ENCODE results near the gene PZP.

Gene PZP

GRCh38 chr12:9127936-9128663, 80.1 kb downstream of the PZP start:
- H3K4me3 Mint-ChIP-seq, result no peak overlapping the region
- H3K27ac Mint-ChIP-seq, result no peak overlapping the region
- H3K27me3 Mint-ChIP-seq, result peaks cover 1% of the 10 kb centered on the region
- peaks cover 8% of the 10 kb centered on the region for H3K9me3 Mint-ChIP-seq
- intact Hi-C loops (cut with micrococcal nuclease), result no loop called here
- H3K4me1 Mint-ChIP-seq (ENCODE audit: low read depth), result no peaks in the 10 kb centered on the region
- no peaks in the 10 kb centered on the region for H3K36me3 Mint-ChIP-seq (ENCODE audit: low read depth)

DNA sequence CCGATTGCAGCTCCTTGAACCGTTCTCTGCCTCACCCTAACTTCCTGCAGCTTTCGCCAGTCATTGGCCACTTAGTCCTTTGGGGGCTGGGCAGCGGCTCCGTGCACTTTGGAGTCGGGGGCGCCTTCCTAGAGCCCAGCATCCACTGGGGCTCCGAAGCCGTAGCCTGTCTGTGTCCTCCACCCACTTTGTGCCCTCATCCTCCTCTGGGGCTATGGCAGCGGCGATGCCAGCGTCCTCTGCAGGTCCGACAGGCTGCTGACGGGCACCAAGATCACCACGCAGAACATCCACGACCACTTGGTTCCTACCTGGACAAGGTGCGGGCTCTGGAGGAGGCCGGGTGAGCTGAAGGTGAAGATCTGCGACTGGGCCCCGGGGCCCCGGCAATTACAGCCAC, 80.7 kb downstream of the PZP start:
- H3K4me3 Mint-ChIP-seq, result no peak overlapping the region
- H3K27ac Mint-ChIP-seq, result no peak overlapping the region
- peaks cover 8% of the 10 kb centered on the region for H3K9me3 Mint-ChIP-seq
- H3K36me3 Mint-ChIP-seq (ENCODE audit: low read depth), result no peaks in the 10 kb centered on the region
- peaks cover 1% of the 10 kb centered on the region for H3K27me3 Mint-ChIP-seq
- intact Hi-C loops (cut with micrococcal nuclease), result no loop called here
- H3K4me1 Mint-ChIP-seq (ENCODE audit: low read depth), result no peaks in the 10 kb centered on the region

DNA sequence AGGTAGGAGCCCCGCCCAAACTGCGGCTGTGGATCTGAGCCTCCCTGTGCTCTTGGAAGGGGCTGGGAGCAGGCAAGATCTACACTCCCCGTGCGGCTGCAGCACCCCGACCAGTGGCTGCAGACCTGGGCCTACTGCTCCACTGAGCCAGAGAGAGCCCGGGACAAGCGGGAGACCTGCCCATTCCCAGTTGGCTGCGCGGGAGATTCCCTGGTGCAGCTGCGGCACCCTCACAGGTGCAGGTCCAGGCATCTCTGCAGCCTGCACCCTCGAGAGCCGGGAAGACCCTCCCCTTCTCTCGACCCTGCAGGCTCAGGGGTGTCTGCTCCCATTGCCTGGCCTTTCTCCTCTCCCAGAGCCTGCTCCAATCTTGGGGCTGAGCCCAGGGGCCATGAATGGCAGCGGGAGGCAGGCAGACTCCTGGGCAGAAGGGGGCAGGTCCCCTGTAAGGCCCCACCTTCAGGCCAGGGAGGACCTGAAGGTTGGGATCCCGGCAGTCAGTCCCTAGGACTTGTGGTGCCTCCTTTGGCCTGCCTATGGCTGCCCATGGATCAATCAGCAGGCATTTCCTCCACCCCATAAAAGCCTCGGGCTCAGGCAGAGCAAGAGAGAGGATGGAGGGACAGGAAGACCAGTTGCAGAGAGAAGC, 83.7 kb downstream of the PZP start:
- Mint-ChIP-seq H3K4me3 (no peak overlapping the region), H3K27me3 (peaks cover 1% of the 10 kb centered on the region), H3K4me1 (ENCODE audit: low read depth) (peaks cover 8% of the 10 kb centered on the region), H3K9me3 (peaks cover under 1% of the 10 kb centered on the region), H3K27ac (no peak overlapping the region), H3K36me3 (ENCODE audit: low read depth) (no peaks in the 10 kb centered on the region)
- intact Hi-C loops (cut with micrococcal nuclease), result no loop called here

DNA sequence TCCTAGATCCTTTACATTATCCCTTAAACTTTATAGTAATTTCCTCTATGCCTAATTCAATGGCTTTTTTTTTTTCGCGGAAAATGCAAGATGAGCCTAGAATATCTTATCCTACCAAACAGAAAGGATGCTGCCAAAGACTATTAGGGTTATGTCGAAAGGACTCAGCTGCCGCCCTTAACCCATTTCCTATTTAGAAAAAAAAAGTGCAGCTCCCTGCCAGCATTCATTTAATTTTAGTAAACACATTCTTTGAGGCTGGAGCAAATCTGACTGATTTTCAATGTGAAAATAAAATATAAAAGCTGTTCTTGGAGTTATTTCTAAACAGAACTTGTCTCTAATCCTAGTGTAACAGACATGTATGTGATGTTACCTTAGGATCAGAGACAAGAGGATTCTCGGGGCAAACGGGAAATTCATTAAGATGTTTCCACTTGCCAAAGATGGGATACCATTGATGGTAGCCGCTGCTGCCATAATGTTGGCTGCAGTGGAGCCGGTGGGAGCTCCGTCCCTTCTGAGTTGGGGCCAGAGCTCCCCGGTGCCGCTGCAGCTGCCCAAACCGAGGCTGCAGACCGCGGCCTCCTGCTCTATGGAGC, 84.3 kb downstream of the PZP start:
- no peak overlapping the region for H3K4me3 Mint-ChIP-seq
- peaks cover 1% of the 10 kb centered on the region for H3K27me3 Mint-ChIP-seq

GRCh38 chr12:9122091-9122609, 86.0 kb downstream of the PZP start:
- no peak overlapping the region for H3K4me3 Mint-ChIP-seq
- no peaks in the 10 kb centered on the region for H3K27me3 Mint-ChIP-seq
- intact Hi-C loops (cut with micrococcal nuclease), result no loop called here
- H3K9me3 Mint-ChIP-seq, result no peaks in the 10 kb centered on the region
- peaks cover 25% of the 10 kb centered on the region for H3K4me1 Mint-ChIP-seq (ENCODE audit: low read depth)
- no peaks in the 10 kb centered on the region for H3K36me3 Mint-ChIP-seq (ENCODE audit: low read depth)
- H3K27ac Mint-ChIP-seq, result no peak overlapping the region

More for the DNA sequence above, 84.3 kb downstream of the PZP start:
- Mint-ChIP-seq H3K27ac (no peak overlapping the region), H3K9me3 (no peaks in the 10 kb centered on the region), H3K36me3 (ENCODE audit: low read depth) (no peaks in the 10 kb centered on the region), H3K4me1 (ENCODE audit: low read depth) (peaks cover 14% of the 10 kb centered on the region)
- intact Hi-C loops (cut with micrococcal nuclease), result no loop called here

DNA sequence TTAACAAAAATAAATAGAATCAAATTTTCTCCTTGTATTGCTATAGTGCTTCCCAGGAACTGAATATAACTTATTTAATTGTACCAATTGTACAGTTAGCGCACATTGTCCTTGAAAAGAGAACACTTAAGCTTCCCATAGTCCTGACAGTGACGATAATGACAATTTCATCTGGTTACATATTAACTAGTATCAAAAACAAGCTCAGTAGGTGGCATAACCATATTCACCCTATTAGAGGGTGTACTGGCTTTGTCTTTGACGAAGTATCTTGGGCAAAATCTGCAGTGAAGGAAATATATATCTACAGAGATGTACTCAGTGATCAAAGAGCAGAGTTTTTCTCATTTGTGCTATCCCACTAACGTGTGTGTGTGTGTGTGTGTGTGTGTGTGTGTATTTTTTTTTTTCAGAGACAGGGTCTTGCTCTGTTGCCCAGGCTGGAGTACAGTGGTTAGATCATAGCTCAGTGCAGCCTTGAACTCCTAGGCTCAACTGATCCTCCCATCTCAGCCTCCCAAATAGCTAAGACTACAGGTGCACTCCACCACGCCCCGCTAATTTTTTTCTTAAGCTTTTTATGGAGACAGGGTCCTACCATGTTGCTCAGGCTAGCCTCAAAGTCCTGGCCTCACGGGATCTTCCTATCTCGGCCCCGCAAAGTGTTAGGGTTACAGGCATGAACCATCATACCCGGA, 87.6 kb downstream of the PZP start:
- Mint-ChIP-seq H3K9me3 (no peaks in the 10 kb centered on the region), H3K4me1 (ENCODE audit: low read depth) (peaks cover 40% of the 10 kb centered on the region), H3K27me3 (no peaks in the 10 kb centered on the region), H3K27ac (no peak overlapping the region), H3K4me3 (no peak overlapping the region), H3K36me3 (ENCODE audit: low read depth) (no peaks in the 10 kb centered on the region)
- intact Hi-C loops (cut with micrococcal nuclease), result no loop called here

DNA sequence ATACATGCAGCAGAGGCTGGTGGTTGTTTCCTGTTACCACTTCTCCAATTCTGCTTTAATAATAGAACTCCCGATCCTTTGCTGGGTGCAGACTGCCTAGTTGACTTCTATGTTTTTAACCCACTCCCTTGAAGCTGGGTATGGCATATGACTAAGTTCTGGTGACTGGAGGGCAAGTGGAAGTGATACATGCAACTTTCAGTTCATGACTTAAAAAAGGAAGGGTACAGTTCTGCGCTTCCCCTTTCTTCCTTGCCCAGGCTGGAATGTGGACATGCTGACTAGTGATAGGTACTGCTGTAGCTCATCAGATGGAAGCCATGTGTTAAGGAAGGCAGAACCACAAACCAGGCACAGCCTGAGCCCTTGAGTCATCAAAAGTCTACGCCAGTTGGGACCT, 90.0 kb downstream of the PZP start:
- peaks cover 52% of the 10 kb centered on the region for H3K4me1 Mint-ChIP-seq (ENCODE audit: low read depth)
- intact Hi-C loops (cut with micrococcal nuclease), result no loop called here
- H3K27me3 Mint-ChIP-seq, result no peaks in the 10 kb centered on the region
- no peak overlapping the region for H3K4me3 Mint-ChIP-seq
- peak overlapping the region; percentile 84 for H3K27ac Mint-ChIP-seq
- H3K36me3 Mint-ChIP-seq (ENCODE audit: low read depth), result peaks cover 3% of the 10 kb centered on the region
- no peaks in the 10 kb centered on the region for H3K9me3 Mint-ChIP-seq

GRCh38 chr12:9115731-9116559, 92.2 kb downstream of the PZP start, which contains the start of gene A2M:
Gene A2M (minus strand): TSS chr12:9115919. CDS start chr12:9115849, 70 bp downstream.
- Mint-ChIP-seq H3K27me3 (no peaks in the 10 kb centered on the region), H3K4me1 (ENCODE audit: low read depth) (peaks cover 71% of the 10 kb centered on the region), H3K9me3 (peaks cover 8% of the 10 kb centered on the region), H3K27ac (peak within 1 kb of the TSS; percentile 89), H3K36me3 (ENCODE audit: low read depth) (peaks cover 25% of the 10 kb centered on the region), H3K4me3 (peak within 1 kb of the TSS; percentile 70)
- intact Hi-C loops (cut with micrococcal nuclease), result no loop called here

- Mint-ChIP-seq H3K36me3 (ENCODE audit: low read depth) (peaks cover 29% of the 10 kb centered on the region), H3K4me1 (ENCODE audit: low read depth) (peaks cover 66% of the 10 kb centered on the region), H3K4me3 (peak overlapping the region; percentile 61), H3K27me3 (no peaks in the 10 kb centered on the region), H3K9me3 (peaks cover 8% of the 10 kb centered on the region), H3K27ac (peak overlapping the region; percentile 89)
- intact Hi-C loops (cut with micrococcal nuclease), result no loop called here
These were observed 93.2 kb downstream of the PZP start for GRCh38 chr12:9114946-9115345.

DNA sequence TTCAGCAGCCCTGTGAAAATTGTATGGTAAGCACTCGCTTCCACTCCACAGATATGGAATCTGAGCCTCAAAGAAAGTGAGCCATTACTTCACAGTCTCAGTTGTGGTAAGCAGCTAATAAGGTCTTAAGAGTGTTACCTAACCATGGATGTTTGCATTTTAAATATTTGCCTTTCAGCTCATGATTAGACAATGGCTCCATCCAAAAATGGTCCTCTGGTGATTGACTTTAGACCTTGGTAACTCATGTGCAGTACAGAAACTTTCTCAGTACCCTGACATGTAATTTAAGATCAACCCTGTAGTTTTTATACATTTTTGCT, 94.2 kb downstream of the PZP start:
- Mint-ChIP-seq H3K27me3 (no peaks in the 10 kb centered on the region), H3K4me3 (no peak overlapping the region), H3K9me3 (peaks cover 8% of the 10 kb centered on the region), H3K4me1 (ENCODE audit: low read depth) (peaks cover 57% of the 10 kb centered on the region), H3K36me3 (ENCODE audit: low read depth) (peaks cover 39% of the 10 kb centered on the region), H3K27ac (no peak overlapping the region)
- intact Hi-C loops (cut with micrococcal nuclease), result no loop called here

DNA sequence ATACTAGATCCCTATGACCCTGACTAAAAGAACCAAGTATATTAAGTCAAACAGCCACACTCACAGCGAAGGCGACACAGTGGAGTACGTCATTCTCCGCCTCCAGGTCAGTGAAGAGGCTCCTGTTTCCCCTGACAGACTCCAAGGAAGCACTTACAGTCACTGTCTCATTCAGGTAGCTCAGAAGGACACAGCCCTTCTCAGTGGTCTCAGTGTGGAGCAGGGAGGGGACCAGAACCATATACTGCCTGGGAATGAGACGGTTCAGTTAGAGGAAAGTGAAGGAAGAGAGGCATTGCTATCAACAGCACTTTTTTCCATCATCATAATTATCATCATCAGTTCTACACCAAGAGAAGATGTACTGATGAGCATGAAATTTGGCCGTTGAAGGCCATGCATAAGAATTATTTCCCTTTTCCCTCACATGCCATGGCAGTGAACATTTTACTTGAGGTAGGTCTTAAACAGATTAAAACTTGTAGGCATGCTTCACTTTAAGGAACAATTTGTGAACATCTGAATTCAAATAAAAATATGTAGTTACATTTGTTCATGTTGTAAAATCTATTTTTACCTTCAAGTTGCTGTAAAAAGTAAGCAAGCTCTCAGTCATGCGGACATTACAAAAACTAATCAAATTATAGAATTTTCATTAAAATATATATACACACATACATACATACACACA, 94.8 kb downstream of the PZP start:
- Mint-ChIP-seq H3K4me1 (ENCODE audit: low read depth) (peaks cover 52% of the 10 kb centered on the region), H3K27ac (peak overlapping the region; percentile 30), H3K9me3 (peaks cover 8% of the 10 kb centered on the region), H3K36me3 (ENCODE audit: low read depth) (peaks cover 44% of the 10 kb centered on the region), H3K4me3 (no peak overlapping the region), H3K27me3 (no peaks in the 10 kb centered on the region)
- intact Hi-C loops (cut with micrococcal nuclease), result no loop called here

DNA sequence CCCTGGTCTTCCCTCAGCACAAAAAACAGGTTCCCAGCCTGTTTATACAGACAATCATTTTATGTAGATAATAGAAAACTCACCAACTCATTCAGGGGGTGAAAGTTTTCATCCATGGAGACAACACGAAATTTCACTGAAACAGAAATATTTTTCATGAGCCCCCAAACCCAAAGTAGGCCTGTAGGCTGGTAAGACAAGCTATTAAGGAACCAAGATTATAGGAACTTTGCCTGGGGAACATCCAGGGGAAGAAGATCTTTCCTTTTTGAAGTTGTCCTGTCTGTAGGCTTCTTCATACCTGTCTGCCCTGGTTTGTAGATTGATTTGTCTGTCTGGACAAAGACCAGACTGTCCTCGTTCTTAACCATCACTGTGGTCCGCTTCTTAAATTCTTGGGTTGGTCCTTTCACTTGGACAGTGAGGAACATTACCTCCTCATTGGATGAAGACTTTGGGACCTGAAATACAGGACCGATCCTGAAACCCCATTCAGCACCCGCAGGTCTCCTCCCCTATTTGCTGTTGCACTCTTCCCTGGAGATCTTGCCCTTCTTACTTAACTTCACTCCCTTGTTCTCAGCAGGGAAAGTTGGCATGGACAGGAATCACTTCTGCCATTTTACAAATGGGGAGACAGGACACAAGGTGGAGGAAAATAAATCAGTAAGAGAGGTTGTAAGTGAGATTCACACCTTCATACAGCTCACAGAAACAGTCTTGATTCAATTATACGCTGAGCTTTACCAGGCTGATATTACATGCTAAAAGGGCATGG, 95.9 kb downstream of the PZP start:
- Mint-ChIP-seq H3K27me3 (no peaks in the 10 kb centered on the region), H3K4me1 (ENCODE audit: low read depth) (peaks cover 47% of the 10 kb centered on the region), H3K36me3 (ENCODE audit: low read depth) (peaks cover 55% of the 10 kb centered on the region), H3K4me3 (no peak overlapping the region), H3K27ac (no peak overlapping the region), H3K9me3 (peaks cover 8% of the 10 kb centered on the region)
- intact Hi-C loops (cut with micrococcal nuclease), result no loop called here

Measured in dendritic cell treated with granulocyte-macrophage colony-stimulating factor and Interleukin-4, amounts not matched to agents 40 ng/mL and 50 ng/mL, for 4 days (primary cell).